ENCODE measurements around the gene CDKN1C. TPM values are rescaled to one million over a fixed set of nuclear protein-coding genes. Genes with fewer than 3 reads are reported as not detected.

Gene CDKN1C
- total and polyA plus RNA-seq, 2 of the 8 experiments (the other 6 are each of a cell fraction or from before 2014, with no cell fraction given), result 12.8 to 14.1 TPM

DNA sequence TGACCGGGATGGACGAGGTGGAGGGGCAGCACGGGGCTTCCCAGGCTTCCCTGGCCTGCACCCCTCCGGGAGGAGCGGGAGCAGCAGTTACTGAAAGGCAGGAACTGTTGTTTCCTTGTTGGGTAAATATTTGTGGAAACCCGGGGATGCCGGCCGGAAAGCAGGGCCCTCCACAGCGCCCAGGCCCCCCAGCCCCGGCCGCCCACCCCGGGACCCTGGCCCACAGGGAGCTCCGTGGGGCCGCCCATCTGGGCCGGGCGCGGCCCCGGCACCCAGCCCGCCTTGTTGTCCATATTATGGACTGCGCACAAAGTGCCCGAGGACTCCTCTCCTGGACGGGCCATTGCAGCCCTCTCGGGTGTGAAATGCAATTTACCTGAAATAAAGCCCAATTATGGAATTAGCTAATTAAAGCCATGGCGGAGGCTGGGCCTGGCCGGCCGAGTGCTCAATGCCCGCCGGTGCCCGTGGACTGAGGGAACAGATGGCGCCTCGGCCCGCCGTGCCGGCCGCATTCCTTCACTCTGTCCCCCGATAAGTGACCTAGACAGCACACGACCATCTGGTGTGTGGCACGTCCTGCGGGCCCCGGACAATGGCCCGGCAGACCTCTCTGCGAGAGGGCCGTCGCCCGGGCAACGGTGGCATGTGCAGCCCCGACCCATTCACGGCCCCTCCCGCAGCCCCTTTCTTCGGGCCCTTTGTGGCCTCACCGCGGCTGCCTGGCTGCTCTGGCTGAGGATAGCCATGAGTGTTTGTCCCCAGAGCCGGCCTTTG is 35.4 kb downstream of the CDKN1C start:
- Histone ChIP-seq H3K9ac (replicated peaks in 1 of 4; ENCODE audit: extremely low read depth in 1 of 4, low read depth in 3 of 4, low read length in 3 of 4) (no peak overlapping the region), H2BK5ac (ENCODE audit: low read depth, low read length) (no peak overlapping the region), H3K27me3 (replicated peaks in 1 of 4; ENCODE audit: control insufficient read depth in 3 of 4, extremely low read depth in 1 of 4, insufficient read depth in 3 of 4, low read length in 3 of 4) (peaks cover 0 to 13% (median 5%) of the 10 kb centered on the region in 4 experiments; a peak in 4 of 7 replicates), H2BK12ac (ENCODE audit: low read depth, low read length) (no peak overlapping the region), H3K56ac (replicated peaks; ENCODE audit: insufficient read length, low read depth, low read length) (no peak overlapping the region), H3K9me3 (ENCODE audit: insufficient read depth in 2 of 2, low read depth in 1 of 2, low read length in 1 of 2) (no peaks in the 10 kb centered on the region; a peak in 1 of 4 replicates), H2BK15ac (ENCODE audit: low read length) (no peak overlapping the region), H3K4me2 (ENCODE audit: insufficient read depth in 1 of 2, low read depth in 2 of 2, low read length in 2 of 2) (no peak overlapping the region), H3K23me2 (ENCODE audit: low read depth, low read length) (peaks cover 4% of the 10 kb centered on the region; the same call in 1 of the 2 replicates), H3K4ac (replicated peaks; ENCODE audit: insufficient read length, low read depth, low read length) (no peak overlapping the region), H3K4me1 (replicated peaks in 1 of 4; ENCODE audit: control insufficient read depth in 3 of 4, insufficient read depth in 4 of 4, low read length in 3 of 4) (peaks cover 0 to 14% (median 6%) of the 10 kb centered on the region in 4 experiments; a peak in 6 of 7 replicates), H4K5ac (ENCODE audit: insufficient read length, low read depth, low read length) (no peak overlapping the region), H3K23ac (ENCODE audit: insufficient read length) (no peak overlapping the region), H3K4me3 (ENCODE audit: extremely low read depth in 1 of 4, insufficient read depth in 2 of 4, low read depth in 3 of 4, low read length in 4 of 4) (no peak overlapping the region), H4K20me1 (replicated peaks in 1 of 2; ENCODE audit: control insufficient read depth in 1 of 2, insufficient read depth in 2 of 2, low read length in 2 of 2) (peaks cover 0 to 2% of the 10 kb centered on the region in 2 experiments), H2BK120ac (replicated peaks; ENCODE audit: low read depth, low read length) (no peak overlapping the region), H3K18ac (ENCODE audit: extremely low read depth, low read length) (no peak overlapping the region; the same call in 1 of the 2 replicates), H4K91ac (replicated peaks; ENCODE audit: insufficient read length, low read length) (no peak overlapping the region), H3K36me3 (ENCODE audit: control insufficient read depth in 2 of 4, insufficient read depth in 4 of 4, low read length in 3 of 4) (no peaks in the 10 kb centered on the region), H2BK20ac (ENCODE audit: low read length) (no peak overlapping the region), H3K14ac (ENCODE audit: insufficient read length) (no peak overlapping the region), H4K8ac (ENCODE audit: extremely low read depth, insufficient read depth, low read length) (no peak overlapping the region), H2AK5ac (ENCODE audit: low read depth, low read length) (no peak overlapping the region), H3K79me2 (ENCODE audit: control insufficient read depth in 1 of 2, insufficient read depth in 2 of 2, low read length in 2 of 2) (no peaks in the 10 kb centered on the region), H3K27ac (ENCODE audit: low read depth, low read length) (no peak overlapping the region), H3K79me1 (ENCODE audit: low read depth, low read length) (no peaks in the 10 kb centered on the region), H2AFZ (ENCODE audit: low read length) (no peak overlapping the region)
- DNase-seq (ENCODE audit: low read depth in 1 of 2, low spot score in 2 of 2) (no peak), FAIRE-seq (no peak)
- CTCF ChIA-PET (ENCODE audit: partially characterized antibody), result interaction anchor here (0.6 to 1.8 kb wide), 3 partner anchors 38 to 317 kb away, joined by 3 to 7 read pairs (median 5); no protein-coding TSS in a partner anchor
- WGBS, 2 experiments (ENCODE audit: extremely low coverage in 1 of 2, insufficient coverage in 1 of 2, insufficient read length in 1 of 2, insufficient replicate concordance in 2 of 2, low coverage in 1 of 2, low lambda C conversion rate in 2 of 2, missing lambda C conversion rate in 1 of 2), result 93% methylated on average over 45 of the region's 53 CpGs; no CpG with 5 or more reads in 1 of the 2 experiments
- POLR2A ChIA-PET (ENCODE audit: partially characterized antibody), result no interaction called here
- TF ChIP-seq RNF2 (IDR thresholded peaks at IDR 0.05; ENCODE audit: borderline replicate concordance, low read depth, low read length, missing control alignments, poor library complexity, severe bottlenecking) (no peak), TAF7 (optimal IDR thresholded peaks at IDR 0.05; ENCODE audit: borderline replicate concordance, low read depth, low read length) (no peak), ATF2 (IDR thresholded peaks at IDR 0.05; ENCODE audit: low read length) (no peak), CTBP2 (IDR thresholded peaks at IDR 0.05; ENCODE audit: borderline replicate concordance, insufficient read depth, insufficient read length, low read length) (no peak)

Measured in H1 (cell line).